ENCODE measurements around the gene C3AR1. TPM values are rescaled to one million over a fixed set of nuclear protein-coding genes. Genes with fewer than 3 reads are reported as not detected.

Gene C3AR1
- total and polyA plus RNA-seq, 2 of the 13 experiments (the other 11 are each of a cell fraction or from before 2014, with no cell fraction given), result not detected

DNA sequence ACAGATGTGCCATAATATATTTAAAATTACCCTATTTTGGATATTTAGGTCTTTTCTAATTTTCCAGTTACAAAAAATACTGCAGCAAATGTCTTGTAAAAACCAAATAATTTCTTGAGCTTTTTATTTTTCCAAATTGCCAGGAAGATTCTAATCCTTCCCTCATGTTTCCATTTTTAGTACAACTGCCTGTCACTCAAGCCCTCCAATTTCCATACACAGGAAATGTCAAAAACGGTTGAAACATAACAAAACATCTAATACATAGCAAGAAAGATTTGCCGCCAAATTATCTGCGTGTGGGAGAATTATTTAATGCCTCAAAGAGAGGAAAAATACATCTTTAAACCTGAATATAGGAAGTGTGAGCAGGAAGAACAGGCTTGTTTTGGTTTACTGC is 36.0 kb downstream of the C3AR1 start:
- H3K9ac ChIP-seq (ENCODE audit: insufficient read depth, low read depth, low read length), result no peak overlapping the region
- H3K36me3 ChIP-seq (replicated peaks in 1 of 2; ENCODE audit: control insufficient read depth in 1 of 2, insufficient read depth in 2 of 2, low read length in 2 of 2), result no peaks in the 10 kb centered on the region
- in situ Hi-C loops (cut with HindIII; ENCODE audit: extremely low pct_ligation_motif_present, low pct_unique_long_range_greater_than_20kb) (no loop called here), intact Hi-C loops (cut with micrococcal nuclease; ENCODE audit: unreplicated experiment) (loop anchor here (5.0 kb wide), 1 partner anchor 52 kb away; the partner anchor contains the start of gene NECAP1)
- H3K79me2 ChIP-seq (ENCODE audit: insufficient read depth, low read length), result no peaks in the 10 kb centered on the region
- H3K27ac ChIP-seq (ENCODE audit: extremely low read length, insufficient read depth, low read length), result no peak overlapping the region
- ChIA-PET CTCF (ENCODE audit: low intra/inter-chr PET ratio, low total read pairs) (no interaction called here), POLR2A (no interaction called here)
- H3K4me2 ChIP-seq (ENCODE audit: low read depth, low read length), result no peak overlapping the region
- peaks cover 44% of the 10 kb centered on the region for H3K4me1 ChIP-seq (ENCODE audit: insufficient read depth, low read length)
- DNase-seq (ENCODE audit: low spot score) (no peak), ATAC-seq (no peak), FAIRE-seq (no peak)
- no peaks in the 10 kb centered on the region for H3K9me3 ChIP-seq (ENCODE audit: low read length)
- H2AFZ ChIP-seq (ENCODE audit: low read length), result no peak overlapping the region
- WGBS (ENCODE audit: low lambda C conversion rate), result 69% methylated on average over 3 of the region's 3 CpGs
- no TSS peak for BruUV-seq (replicated peaks)
- no peaks in the 10 kb centered on the region; a peak in 1 of 5 replicates for H3K27me3 ChIP-seq (ENCODE audit: control insufficient read depth in 1 of 2, insufficient read depth in 2 of 2, low read length in 2 of 2)
- no peak for TF ChIP-seq ZNF367 (CRISPR knock-in tag; IDR thresholded peaks at IDR 0.05; ENCODE audit: borderline replicate concordance)
- no peak for TF ChIP-seq RFXANK (CRISPR knock-in tag; IDR thresholded peaks at IDR 0.05)
- no peak for TF ChIP-seq HDAC1 (CRISPR knock-in tag; IDR thresholded peaks at IDR 0.05)
- TF ChIP-seq, protein P1, sequence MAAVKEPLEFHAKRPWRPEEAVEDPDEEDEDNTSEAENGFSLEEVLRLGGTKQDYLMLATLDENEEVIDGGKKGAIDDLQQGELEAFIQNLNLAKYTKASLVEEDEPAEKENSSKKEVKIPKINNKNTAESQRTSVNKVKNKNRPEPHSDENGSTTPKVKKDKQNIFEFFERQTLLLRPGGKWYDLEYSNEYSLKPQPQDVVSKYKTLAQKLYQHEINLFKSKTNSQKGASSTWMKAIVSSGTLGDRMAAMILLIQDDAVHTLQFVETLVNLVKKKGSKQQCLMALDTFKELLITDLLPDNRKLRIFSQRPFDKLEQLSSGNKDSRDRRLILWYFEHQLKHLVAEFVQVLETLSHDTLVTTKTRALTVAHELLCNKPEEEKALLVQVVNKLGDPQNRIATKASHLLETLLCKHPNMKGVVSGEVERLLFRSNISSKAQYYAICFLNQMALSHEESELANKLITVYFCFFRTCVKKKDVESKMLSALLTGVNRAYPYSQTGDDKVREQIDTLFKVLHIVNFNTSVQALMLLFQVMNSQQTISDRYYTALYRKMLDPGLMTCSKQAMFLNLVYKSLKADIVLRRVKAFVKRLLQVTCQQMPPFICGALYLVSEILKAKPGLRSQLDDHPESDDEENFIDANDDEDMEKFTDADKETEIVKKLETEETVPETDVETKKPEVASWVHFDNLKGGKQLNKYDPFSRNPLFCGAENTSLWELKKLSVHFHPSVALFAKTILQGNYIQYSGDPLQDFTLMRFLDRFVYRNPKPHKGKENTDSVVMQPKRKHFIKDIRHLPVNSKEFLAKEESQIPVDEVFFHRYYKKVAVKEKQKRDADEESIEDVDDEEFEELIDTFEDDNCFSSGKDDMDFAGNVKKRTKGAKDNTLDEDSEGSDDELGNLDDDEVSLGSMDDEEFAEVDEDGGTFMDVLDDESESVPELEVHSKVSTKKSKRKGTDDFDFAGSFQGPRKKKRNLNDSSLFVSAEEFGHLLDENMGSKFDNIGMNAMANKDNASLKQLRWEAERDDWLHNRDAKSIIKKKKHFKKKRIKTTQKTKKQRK (IDR thresholded peaks at IDR 0.05; ENCODE audit: low read length), result no peak
- no peak for TF ChIP-seq HNRNPH1 (optimal IDR thresholded peaks at IDR 0.05; ENCODE audit: low read depth, low read length)
- TF ChIP-seq PRPF4 (IDR thresholded peaks at IDR 0.05; ENCODE audit: low read depth, low read length, poor library complexity, severe bottlenecking), result no peak
- TF ChIP-seq ONECUT2 (CRISPR knock-in tag; IDR thresholded peaks at IDR 0.05), result no peak
- no peak for TF ChIP-seq PHF21A (CRISPR knock-in tag; IDR thresholded peaks at IDR 0.05)
- no peak for TF ChIP-seq ZNF207 (IDR thresholded peaks at IDR 0.05; ENCODE audit: borderline replicate concordance)
- TF ChIP-seq KMT2B (CRISPR knock-in tag; IDR thresholded peaks at IDR 0.05), result no peak
- TF ChIP-seq ATRX (CRISPR knock-in tag; IDR thresholded peaks at IDR 0.05; ENCODE audit: borderline replicate concordance), result no peak
- TF ChIP-seq, protein P2, sequence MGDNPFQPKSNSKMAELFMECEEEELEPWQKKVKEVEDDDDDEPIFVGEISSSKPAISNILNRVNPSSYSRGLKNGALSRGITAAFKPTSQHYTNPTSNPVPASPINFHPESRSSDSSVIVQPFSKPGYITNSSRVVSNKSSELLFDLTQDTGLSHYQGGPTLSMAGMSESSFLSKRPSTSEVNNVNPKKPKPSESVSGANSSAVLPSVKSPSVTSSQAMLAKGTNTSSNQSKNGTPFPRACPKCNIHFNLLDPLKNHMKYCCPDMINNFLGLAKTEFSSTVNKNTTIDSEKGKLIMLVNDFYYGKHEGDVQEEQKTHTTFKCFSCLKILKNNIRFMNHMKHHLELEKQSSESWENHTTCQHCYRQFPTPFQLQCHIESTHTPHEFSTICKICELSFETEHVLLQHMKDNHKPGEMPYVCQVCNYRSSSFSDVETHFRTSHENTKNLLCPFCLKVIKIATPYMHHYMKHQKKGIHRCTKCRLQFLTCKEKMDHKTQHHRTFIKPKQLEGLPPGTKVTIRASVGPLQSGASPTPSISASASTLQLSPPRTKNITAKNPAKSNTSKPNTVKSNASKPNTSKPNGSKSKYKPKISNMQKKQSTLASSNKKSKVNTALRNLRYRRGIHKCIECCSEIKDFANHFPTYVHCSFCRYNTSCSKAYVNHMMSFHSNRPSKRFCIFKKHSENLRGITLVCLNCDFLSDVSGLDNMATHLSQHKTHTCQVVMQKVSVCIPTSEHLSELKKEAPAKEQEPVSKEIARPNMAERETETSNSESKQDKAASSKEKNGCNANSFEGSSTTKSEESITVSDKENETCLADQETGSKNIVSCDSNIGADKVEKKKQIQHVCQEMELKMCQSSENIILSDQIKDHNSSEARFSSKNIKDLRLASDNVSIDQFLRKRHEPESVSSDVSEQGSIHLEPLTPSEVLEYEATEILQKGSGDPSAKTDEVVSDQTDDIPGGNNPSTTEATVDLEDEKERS (CRISPR knock-in tag; IDR thresholded peaks at IDR 0.05), result no peak
- no peak for TF ChIP-seq ZNF251 (CRISPR knock-in tag; IDR thresholded peaks at IDR 0.05)
- no peak for TF ChIP-seq NR2C2 (CRISPR knock-in tag; IDR thresholded peaks at IDR 0.05; ENCODE audit: borderline replicate concordance)
- H3K4me3 ChIP-seq (replicated peaks in 1 of 3; ENCODE audit: insufficient read depth in 1 of 3, low read depth in 2 of 3, low read length in 3 of 3), result no peak overlapping the region
- H4K20me1 ChIP-seq (ENCODE audit: insufficient read depth, low read length), result no peaks in the 10 kb centered on the region

Data from HepG2 (cell line).